GM12892 (cell line): Measurements from ENCODE around the gene ALPK1.

ENCODE experiments used
- POLR2AphosphoS5 ChIP-seq: IDR thresholded peaks from 2 replicates; pipeline ENCODE4 v1.6.1; 2011; ENCODE audit warnings: low read depth, low read length, control low read depth
- TAF1 ChIP-seq: IDR thresholded peaks from 2 replicates; pipeline ENCODE4 v1.6.1; 2011; ENCODE audit warnings: low read depth, mild to moderate bottlenecking, control low read depth, low read length, borderline replicate concordance

DNA sequence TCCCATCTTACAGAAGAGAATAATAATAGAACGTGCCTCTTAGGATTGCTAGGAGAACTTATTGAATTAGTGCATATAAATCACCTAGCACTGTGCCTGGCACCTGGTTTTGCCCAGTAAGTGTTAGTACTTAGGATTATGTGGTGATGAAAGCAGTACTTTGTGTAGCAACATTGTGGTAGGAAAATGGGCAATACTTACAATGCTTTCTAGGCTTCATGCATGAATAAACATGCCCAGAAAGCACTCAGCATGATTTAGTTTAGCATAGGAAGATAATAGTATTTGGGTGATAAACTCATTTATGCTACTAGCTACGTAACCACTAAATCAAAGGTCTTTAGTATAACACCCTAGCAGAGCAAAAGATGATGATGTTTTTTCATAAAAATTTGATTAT is 113.2 kb downstream of the ALPK1 start:
- TF ChIP-seq POLR2AphosphoS5, result no peak
- no peak for TF ChIP-seq TAF1
